Spleen (tissue), 7 donors: Measurements from ENCODE around the gene LRRN4.

Experiments
- CTCF ChIP-seq, 11 experiments: fragments of 200-600 bp in 7 of 11; fragments of 450-650 bp in 4 of 11; sonication (generic) in 4 of 11; IDR thresholded peaks in 8 of 11; conservative IDR thresholded peaks in 3 of 11; 1 replicate in 7 of 11; 2 replicates in 4 of 11; pipeline versions ENCODE4 v1.4.0 to v1.8.0; 2016 to 2021; ENCODE audit warnings: antibody characterized with exemption in 11 of 11, inconsistent platforms in 4 of 11, mild to moderate bottlenecking in 1 of 11
- POLR2A ChIP-seq, 3 donors: fragments of 450-650 bp; IDR thresholded peaks; one replicate each; pipeline ENCODE4 v1.5.1; 2017; ENCODE audit warnings: antibody characterized with exemption in 3 of 3, mild to moderate bottlenecking in 1 of 3
- POLR2AphosphoS5 ChIP-seq, 3 donors: sonication (generic); formaldehyde crosslinking; IDR thresholded peaks; one replicate each; pipeline ENCODE4 v1.5.1; 2017; ENCODE audit warnings: antibody characterized with exemption in 3 of 3
- donor health status: DM: no; HTN: no; CAD: no; lungs with moderate emphysema.
- donor health status: DM: no; HTN: no; CAD: no.
- donor health status: DM: no; HTN: no; CAD: no.

GRCh38 chr20:6034134-6034969 is 19.5 kb downstream of the LRRN4 start:
- TF ChIP-seq POLR2A (IDR thresholded peaks at IDR 0.05) (no peak), CTCF (IDR thresholded peaks at IDR 0.05 in 8 of 11, conservative IDR thresholded peaks at IDR 0.05 in 3 of 11) (no peak), POLR2AphosphoS5 (IDR thresholded peaks at IDR 0.05) (no peak)
